NB4 (cell line): ENCODE measurements around the gene STAT6.

Source experiments
- CTCF ChIP-seq: IDR thresholded peaks from one replicate; pipeline ENCODE4 v1.5.1; 2012; ENCODE audit warnings: low read depth, low read length
- MYC ChIP-seq: IDR thresholded peaks from 2 replicates; pipeline ENCODE4 v1.6.1; 2011; ENCODE audit warnings: low read depth, low read length
- POLR2A ChIP-seq: IDR thresholded peaks from 2 replicates; pipeline ENCODE4 v1.6.1; 2011; ENCODE audit warnings: mild to moderate bottlenecking; ENCODE audit not compliant: insufficient read length; ENCODE audit errors: extremely low read depth

DNA sequence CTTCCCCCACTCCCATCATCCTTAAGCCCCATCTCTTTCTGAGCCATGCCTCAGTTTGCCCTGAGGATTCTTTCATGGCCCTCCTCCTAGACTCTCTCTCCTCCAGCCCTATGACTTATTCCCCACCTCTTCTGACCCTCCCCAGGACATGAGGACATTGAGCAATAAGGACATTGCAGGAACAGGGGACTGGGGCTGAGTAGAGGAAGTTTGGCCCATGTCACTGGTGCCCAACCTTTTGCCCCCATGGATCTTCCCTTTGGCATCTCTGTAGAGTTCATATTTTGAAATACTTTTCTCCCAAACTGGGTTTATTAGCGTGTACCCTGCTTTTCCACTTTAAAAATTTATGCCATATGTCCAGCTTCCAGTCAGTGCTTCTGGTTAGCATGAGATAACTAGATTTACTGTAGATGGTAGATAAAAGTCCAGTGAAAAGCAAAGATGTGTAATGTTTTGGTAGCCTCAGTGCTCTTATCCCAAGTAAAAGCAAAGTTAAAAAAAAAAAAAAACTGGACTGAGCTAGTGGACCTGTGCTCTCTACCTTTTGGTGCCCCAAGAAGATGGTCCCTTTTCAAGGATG lies 42.3 kb upstream of the STAT6 start:
- no peak for TF ChIP-seq CTCF
- no peak for TF ChIP-seq POLR2A
- TF ChIP-seq MYC: no peak
